Measurements from ENCODE around the gene RTL5.

DNA sequence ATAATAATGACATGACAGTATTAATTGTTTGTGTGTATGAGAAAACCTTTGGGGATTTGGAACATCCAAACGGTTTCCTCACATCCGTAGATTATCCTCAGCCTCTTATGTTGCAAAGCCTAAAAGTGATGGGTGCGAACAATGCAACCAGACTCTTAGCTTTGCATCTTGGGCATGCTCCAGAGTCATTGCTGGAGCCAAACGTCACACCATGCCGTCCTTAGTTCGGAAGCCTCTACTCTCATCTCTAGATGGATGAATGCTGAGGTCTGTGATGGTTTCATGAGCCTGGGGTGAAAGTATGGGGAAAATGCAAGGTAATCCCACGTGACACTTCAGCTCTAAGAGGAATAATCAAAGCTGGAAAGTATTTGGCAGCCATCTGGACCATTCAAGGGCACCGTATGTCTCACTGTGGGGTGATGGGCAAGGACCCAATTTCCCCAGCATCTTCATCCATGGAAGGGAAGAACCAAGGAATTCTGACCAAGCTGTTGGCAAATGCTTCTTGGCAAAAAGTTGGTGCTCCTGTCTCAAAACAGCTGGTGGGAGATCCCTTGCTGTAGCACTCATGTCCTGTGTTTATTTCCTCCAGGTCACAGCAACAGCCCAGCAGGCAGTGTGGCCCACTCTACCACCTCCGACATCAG is 6.3 kb upstream of the RTL5 start:
- TF ChIP-seq POLR2A (IDR thresholded peaks at IDR 0.05): no peak
- TF ChIP-seq, protein P1, sequence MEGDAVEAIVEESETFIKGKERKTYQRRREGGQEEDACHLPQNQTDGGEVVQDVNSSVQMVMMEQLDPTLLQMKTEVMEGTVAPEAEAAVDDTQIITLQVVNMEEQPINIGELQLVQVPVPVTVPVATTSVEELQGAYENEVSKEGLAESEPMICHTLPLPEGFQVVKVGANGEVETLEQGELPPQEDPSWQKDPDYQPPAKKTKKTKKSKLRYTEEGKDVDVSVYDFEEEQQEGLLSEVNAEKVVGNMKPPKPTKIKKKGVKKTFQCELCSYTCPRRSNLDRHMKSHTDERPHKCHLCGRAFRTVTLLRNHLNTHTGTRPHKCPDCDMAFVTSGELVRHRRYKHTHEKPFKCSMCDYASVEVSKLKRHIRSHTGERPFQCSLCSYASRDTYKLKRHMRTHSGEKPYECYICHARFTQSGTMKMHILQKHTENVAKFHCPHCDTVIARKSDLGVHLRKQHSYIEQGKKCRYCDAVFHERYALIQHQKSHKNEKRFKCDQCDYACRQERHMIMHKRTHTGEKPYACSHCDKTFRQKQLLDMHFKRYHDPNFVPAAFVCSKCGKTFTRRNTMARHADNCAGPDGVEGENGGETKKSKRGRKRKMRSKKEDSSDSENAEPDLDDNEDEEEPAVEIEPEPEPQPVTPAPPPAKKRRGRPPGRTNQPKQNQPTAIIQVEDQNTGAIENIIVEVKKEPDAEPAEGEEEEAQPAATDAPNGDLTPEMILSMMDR (IDR thresholded peaks at IDR 0.05): no peak

Data from thyroid gland (tissue), 4 donors.